Testis (tissue), 2 donors: ENCODE results near the gene RGS4.

Experiments used
- CTCF ChIP-seq, 3 experiments: fragments of 450-650 bp in 2 of 3; fragments of 200-600 bp in 1 of 3; sonication (generic) in 1 of 3; IDR thresholded peaks; one replicate each; pipeline ENCODE4 v1.5.1; 2016 to 2019; ENCODE audit warnings: antibody characterized with exemption in 3 of 3, mild to moderate bottlenecking in 2 of 3, moderate library complexity in 1 of 3
- POLR2A ChIP-seq: fragments of 450-650 bp; IDR thresholded peaks from one replicate; pipeline ENCODE4 v1.6.1; 2017; ENCODE audit warnings: antibody characterized with exemption, mild to moderate bottlenecking, moderate library complexity

- TF ChIP-seq CTCF (IDR thresholded peaks at IDR 0.05) (no peak), POLR2A (no peak)
These were observed 30.0 kb upstream of the RGS4 start for GRCh38 chr1:163038928-163039706.
